Fibroblast of the aortic adventitia (primary cell): ENCODE measurements around the gene PAPSS1. TPM values are rescaled to one million over a fixed set of nuclear protein-coding genes. Genes with fewer than 3 reads are reported as not detected.

Source experiments
- DNase-seq: peaks from one replicate; pipeline ENCODE4 v3.0.0-alpha.2; 2010; ENCODE audit warnings: low read depth
- H3K4me3 ChIP-seq: 2 replicates; pipeline ENCODE4 v1.5.1; 2011; ENCODE audit warnings: low read depth, mild to moderate bottlenecking, control low read depth, low read length, moderate library complexity
- total RNA-seq: library from RNA; depleted of rRNA; stranded (reverse); fragments of >200 nt; gene quantifications from 2 replicates; pipeline ENCODE4 v1.2.3, GENCODE V29; 2012; ENCODE audit warnings: low replicate concordance
- TF ChIP-seq, protein P1 (sequence below): IDR thresholded peaks from 2 replicates; pipeline ENCODE4 v1.5.1; 2011; ENCODE audit warnings: mild to moderate bottlenecking, low read length, control low read depth, inconsistent platforms; ENCODE audit not compliant: insufficient read depth

Gene PAPSS1
- total RNA-seq, 1 donor = 62.0 TPM

DNA sequence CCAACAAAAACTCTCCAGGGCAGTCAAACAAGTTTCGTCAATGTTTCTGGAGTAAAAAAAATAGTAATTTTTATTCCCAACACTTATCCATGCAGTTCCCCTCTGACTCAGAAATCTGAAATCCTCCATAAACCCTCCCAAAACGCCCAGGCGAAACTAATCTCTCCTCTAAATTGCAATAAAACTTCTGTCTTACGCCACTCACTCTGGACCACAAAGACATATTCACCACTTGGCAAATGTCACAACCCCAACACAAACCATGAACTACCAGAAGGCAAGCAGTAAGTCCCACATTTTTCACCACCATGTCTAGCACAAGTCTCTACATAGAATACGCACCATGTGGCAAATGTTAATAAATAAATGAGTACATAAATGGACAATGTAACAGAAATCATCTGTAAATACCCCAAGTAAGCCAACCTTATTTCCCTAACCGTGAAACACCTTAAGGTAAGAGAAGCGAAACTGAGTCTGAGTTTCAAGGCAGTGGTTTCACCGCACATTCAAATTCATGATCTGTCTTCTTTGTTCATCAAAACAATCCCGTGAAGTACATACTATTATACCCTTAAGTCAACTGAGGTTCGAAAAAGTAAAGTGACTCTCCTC lies 1.6 kb downstream of the PAPSS1 start:
- H3K4me3 ChIP-seq = peak overlapping the region; percentile 90
- TF ChIP-seq, protein P1, sequence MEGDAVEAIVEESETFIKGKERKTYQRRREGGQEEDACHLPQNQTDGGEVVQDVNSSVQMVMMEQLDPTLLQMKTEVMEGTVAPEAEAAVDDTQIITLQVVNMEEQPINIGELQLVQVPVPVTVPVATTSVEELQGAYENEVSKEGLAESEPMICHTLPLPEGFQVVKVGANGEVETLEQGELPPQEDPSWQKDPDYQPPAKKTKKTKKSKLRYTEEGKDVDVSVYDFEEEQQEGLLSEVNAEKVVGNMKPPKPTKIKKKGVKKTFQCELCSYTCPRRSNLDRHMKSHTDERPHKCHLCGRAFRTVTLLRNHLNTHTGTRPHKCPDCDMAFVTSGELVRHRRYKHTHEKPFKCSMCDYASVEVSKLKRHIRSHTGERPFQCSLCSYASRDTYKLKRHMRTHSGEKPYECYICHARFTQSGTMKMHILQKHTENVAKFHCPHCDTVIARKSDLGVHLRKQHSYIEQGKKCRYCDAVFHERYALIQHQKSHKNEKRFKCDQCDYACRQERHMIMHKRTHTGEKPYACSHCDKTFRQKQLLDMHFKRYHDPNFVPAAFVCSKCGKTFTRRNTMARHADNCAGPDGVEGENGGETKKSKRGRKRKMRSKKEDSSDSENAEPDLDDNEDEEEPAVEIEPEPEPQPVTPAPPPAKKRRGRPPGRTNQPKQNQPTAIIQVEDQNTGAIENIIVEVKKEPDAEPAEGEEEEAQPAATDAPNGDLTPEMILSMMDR = no peak
- no peak for DNase-seq

DNA sequence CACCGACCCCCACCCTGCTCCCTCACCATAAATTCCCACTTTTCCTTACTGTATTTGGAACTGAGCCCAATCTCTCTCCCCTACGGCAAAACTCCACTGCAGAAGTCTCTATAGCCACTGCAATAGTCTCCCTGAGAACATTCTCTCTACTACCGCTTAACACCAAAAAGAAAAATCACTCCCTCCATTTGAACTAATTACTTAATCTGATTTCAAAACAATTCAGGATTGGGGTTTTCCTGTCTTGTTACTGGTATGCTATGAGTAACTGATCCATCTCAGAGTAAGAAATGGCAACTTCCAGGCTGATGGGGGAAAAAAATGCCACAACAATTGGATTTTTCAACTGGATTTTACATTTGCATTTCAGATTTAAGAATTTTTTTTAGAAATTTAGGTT lies 5.8 kb downstream of the PAPSS1 start:
- DNase-seq = no peak
- no peak overlapping the region for H3K4me3 ChIP-seq
- TF ChIP-seq, protein P1 = no peak

DNA sequence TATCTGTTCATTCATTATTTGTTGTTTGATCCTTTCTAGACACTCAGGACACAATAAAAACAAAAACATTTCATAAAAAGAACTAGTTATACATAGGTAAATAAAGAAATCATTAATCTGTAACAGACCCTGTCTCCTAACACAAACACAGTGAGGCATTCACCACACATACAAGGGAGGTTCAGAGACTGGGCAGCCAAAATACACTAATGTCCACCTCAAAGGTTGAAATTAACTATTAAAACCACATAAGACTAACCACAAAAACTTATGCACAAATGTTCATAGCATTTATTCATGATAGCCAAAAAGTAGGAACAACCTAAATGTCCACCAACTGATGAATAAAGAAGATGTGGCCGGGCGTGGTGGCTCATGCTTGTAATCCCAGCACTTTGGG lies 7.8 kb downstream of the PAPSS1 start:
- no peak for DNase-seq
- H3K4me3 ChIP-seq = no peak overlapping the region
- TF ChIP-seq, protein P1 = no peak

DNA sequence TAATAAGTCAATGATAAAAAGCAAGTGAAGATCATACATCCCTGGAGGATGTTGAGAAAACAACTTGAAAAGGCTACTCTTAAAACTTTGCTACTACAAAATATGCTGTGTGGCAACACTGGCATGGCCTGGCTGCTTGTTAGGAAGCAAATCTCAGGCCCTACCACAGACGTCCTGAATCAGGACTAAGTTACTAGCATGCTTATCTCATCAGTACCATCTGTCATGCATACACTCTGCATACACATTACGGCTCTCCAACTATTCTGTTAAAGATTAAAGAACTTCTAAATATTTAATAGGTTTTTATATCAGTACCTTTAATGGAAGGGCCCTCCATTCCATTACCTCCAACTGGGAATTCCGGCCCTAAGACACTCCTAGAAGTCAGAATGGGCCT lies 8.2 kb downstream of the PAPSS1 start:
- H3K4me3 ChIP-seq = no peak overlapping the region
- TF ChIP-seq, protein P1 = no peak
- no peak for DNase-seq

DNA sequence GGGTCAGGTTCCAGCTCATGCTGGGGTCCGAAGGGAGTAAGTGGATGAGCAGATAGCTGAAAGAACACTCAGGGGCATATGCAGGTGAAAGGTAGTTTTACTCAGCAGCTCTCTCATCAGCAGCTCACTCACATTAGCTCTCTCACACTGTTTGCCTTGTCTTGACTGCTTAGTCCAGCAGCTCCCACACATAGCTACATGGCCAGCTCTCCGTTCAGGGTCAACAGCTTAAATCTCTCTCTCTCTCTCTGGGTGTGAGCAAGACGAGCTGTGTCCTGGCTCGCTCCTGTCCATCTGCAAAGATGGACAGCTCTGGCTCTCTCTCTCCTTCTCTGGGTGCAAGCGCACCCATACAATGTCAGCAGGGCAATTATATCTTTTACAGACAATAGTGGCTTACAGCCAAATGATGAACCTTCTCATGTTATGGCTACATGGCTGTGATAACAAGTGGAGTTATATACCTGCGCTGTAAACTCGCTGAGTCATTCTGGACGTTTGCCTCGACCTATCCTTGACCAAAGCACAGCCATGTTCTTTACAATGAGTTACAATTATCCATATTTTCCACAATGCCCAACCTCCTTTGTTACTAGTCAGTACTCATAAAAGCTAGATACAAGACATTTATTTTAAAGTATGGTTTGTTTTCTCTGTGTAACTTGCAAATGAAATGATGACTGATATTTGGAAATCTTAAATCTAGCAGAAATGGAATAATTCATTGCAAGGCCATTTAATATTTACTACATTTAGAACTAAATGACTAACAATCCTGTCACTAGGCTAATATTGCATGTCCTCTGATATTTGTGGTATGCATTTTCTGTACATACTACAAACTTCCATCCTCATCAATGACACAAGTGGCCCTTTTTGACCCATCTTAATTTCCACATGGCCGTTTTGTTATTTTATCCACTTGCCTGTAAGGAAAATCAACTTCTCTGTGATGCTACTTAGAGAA lies 9.3 kb downstream of the PAPSS1 start:
- no peak for DNase-seq
- no peak overlapping the region for H3K4me3 ChIP-seq
- TF ChIP-seq, protein P1 = no peak

DNA sequence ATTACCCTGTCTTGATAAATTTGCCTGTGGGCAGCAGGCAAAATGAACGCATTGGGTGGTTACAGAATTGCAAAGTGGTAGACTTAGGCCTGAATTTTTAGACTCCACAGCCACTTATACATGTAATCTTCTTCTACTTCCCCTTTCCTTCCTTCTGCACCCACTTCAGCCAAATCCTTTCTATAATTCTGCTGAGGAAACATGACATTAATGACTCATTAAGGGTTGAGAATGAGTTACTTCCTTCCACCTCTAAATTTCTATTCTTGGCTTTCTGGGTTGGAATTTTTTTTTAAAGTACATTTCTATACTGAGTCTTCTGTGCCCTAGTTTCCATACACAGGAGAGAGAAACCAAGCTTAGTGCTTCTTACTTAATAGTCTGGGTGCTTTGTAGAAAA lies 10.1 kb downstream of the PAPSS1 start:
- no peak overlapping the region for H3K4me3 ChIP-seq
- DNase-seq = peak; percentile 11
- TF ChIP-seq, protein P1 = no peak
